Panc1 (cell line): ENCODE data around the gene FSHR.

ENCODE experiments used
- POLR2AphosphoS5 ChIP-seq: IDR thresholded peaks from 2 replicates; pipeline ENCODE4 v1.6.1; 2012; ENCODE audit warnings: mild to moderate bottlenecking, low read depth, low read length, moderate library complexity
- SIN3A ChIP-seq: IDR thresholded peaks from 2 replicates; pipeline ENCODE4 v1.6.1; 2012; ENCODE audit warnings: low read depth, mild to moderate bottlenecking, low read length, moderate library complexity, borderline replicate concordance; ENCODE audit not compliant: insufficient read depth
- TCF7L2 ChIP-seq: IDR thresholded peaks from 2 replicates; pipeline ENCODE4 v1.6.1; 2011; ENCODE audit warnings: mild to moderate bottlenecking, low read depth, low read length, inconsistent platforms
- TF ChIP-seq, protein P1 (sequence below): fragments of 450-650 bp; IDR thresholded peaks from 2 replicates; pipeline ENCODE4 v1.5.1; 2017; ENCODE audit warnings: mild to moderate bottlenecking
- TF ChIP-seq, protein P2 (sequence below), 2 experiments: IDR thresholded peaks; 2 replicates each; pipeline ENCODE4 v1.6.1; 2011 to 2012; ENCODE audit warnings: low read depth in 2 of 2, control low read depth in 1 of 2, low read length in 1 of 2, mild to moderate bottlenecking in 1 of 2, moderate library complexity in 1 of 2; ENCODE audit not compliant: insufficient read depth in 1 of 2

DNA sequence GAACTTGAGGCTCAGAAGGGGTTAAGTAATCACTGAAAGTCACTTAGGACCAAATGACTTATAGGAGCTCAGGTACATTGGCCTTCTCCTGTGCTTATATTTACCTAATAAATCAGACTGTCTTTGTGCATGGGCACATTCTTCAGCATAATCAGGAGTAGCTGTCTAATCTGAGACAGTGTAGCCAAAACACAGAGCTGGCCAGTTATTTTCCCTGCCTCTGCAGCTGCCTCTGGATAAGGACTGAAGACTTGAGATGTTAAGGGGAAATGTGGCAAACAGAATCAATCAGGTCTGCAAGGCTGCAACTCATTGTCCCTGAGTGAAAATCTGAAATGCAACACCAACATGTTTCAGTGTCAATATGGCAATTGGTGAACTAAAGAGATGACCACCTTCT lies 1.5 kb downstream of the FSHR start:
- TF ChIP-seq POLR2AphosphoS5 (no peak), TCF7L2 (no peak), SIN3A (no peak)
- TF ChIP-seq, protein P1, sequence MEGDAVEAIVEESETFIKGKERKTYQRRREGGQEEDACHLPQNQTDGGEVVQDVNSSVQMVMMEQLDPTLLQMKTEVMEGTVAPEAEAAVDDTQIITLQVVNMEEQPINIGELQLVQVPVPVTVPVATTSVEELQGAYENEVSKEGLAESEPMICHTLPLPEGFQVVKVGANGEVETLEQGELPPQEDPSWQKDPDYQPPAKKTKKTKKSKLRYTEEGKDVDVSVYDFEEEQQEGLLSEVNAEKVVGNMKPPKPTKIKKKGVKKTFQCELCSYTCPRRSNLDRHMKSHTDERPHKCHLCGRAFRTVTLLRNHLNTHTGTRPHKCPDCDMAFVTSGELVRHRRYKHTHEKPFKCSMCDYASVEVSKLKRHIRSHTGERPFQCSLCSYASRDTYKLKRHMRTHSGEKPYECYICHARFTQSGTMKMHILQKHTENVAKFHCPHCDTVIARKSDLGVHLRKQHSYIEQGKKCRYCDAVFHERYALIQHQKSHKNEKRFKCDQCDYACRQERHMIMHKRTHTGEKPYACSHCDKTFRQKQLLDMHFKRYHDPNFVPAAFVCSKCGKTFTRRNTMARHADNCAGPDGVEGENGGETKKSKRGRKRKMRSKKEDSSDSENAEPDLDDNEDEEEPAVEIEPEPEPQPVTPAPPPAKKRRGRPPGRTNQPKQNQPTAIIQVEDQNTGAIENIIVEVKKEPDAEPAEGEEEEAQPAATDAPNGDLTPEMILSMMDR = no peak
- TF ChIP-seq, protein P2, sequence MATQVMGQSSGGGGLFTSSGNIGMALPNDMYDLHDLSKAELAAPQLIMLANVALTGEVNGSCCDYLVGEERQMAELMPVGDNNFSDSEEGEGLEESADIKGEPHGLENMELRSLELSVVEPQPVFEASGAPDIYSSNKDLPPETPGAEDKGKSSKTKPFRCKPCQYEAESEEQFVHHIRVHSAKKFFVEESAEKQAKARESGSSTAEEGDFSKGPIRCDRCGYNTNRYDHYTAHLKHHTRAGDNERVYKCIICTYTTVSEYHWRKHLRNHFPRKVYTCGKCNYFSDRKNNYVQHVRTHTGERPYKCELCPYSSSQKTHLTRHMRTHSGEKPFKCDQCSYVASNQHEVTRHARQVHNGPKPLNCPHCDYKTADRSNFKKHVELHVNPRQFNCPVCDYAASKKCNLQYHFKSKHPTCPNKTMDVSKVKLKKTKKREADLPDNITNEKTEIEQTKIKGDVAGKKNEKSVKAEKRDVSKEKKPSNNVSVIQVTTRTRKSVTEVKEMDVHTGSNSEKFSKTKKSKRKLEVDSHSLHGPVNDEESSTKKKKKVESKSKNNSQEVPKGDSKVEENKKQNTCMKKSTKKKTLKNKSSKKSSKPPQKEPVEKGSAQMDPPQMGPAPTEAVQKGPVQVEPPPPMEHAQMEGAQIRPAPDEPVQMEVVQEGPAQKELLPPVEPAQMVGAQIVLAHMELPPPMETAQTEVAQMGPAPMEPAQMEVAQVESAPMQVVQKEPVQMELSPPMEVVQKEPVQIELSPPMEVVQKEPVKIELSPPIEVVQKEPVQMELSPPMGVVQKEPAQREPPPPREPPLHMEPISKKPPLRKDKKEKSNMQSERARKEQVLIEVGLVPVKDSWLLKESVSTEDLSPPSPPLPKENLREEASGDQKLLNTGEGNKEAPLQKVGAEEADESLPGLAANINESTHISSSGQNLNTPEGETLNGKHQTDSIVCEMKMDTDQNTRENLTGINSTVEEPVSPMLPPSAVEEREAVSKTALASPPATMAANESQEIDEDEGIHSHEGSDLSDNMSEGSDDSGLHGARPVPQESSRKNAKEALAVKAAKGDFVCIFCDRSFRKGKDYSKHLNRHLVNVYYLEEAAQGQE (IDR thresholded peaks at IDR 0.05; ENCODE audit: insufficient read depth in 1 of 2, low read depth in 2 of 2, low read length in 1 of 2) = no peak
